Measurements from ENCODE around the gene ZIM2.
"Not testable (repeated sequence)": the region's sequence is repeated elsewhere in the genome, so short reads cannot be mapped to it uniquely, and the experiment has no call there.

The ZIM2 gene

GRCh38 chr19:56869886-56870285 lies 29.4 kb upstream of the ZIM2 start:
- Histone ChIP-seq H3K27me3 (no peaks in the 10 kb centered on the region), H3K4me3 (no peak overlapping the region), H3K9me3 (replicated peaks in 1 of 11) (peaks cover 16 to 34% (median 22%) of the 10 kb centered on the region in 11 experiments), H3K4me1 (no peaks in the 10 kb centered on the region), H3K4me2 (no peak overlapping the region), H3K36me3 (no peaks in the 10 kb centered on the region), H3K27ac (no peak overlapping the region), H4K20me1 (no peaks in the 10 kb centered on the region), H3K9ac (no peak overlapping the region)
- TF ChIP-seq Cebpa-rat (IDR thresholded peaks at IDR 0.05), result no peak

- no peaks in the 10 kb centered on the region for H4K20me1 ChIP-seq
- H3K9ac ChIP-seq, result no peak overlapping the region
- no peak for TF ChIP-seq Cebpa-rat (IDR thresholded peaks at IDR 0.05)
- no peaks in the 10 kb centered on the region for H3K27me3 ChIP-seq
- H3K27ac ChIP-seq, result no peak overlapping the region
- no peak overlapping the region for H3K4me3 ChIP-seq
- H3K36me3 ChIP-seq, result no peaks in the 10 kb centered on the region
- H3K9me3 ChIP-seq (replicated peaks in 1 of 11), result peaks cover 9 to 33% (median 18%) of the 10 kb centered on the region in 11 experiments; a peak in 19 of 22 replicates
- no peaks in the 10 kb centered on the region for H3K4me1 ChIP-seq
- H3K4me2 ChIP-seq, result no peak overlapping the region
These were observed 27.9 kb upstream of the ZIM2 start for GRCh38 chr19:56868446-56868845.

GRCh38 chr19:56866538-56866937 lies 26.0 kb upstream of the ZIM2 start:
- Histone ChIP-seq H3K27me3 (no peaks in the 10 kb centered on the region), H3K9ac (no peak overlapping the region), H3K9me3 (replicated peaks in 1 of 11) (peaks cover 4 to 26% (median 11%) of the 10 kb centered on the region in 11 experiments; a peak in 18 of 22 replicates), H3K36me3 (no peaks in the 10 kb centered on the region), H3K4me3 (no peak overlapping the region), H3K27ac (no peak overlapping the region), H4K20me1 (no peaks in the 10 kb centered on the region), H3K4me2 (no peak overlapping the region), H3K4me1 (no peaks in the 10 kb centered on the region)
- no peak for TF ChIP-seq Cebpa-rat (IDR thresholded peaks at IDR 0.05)

- no peak overlapping the region for H3K4me3 ChIP-seq
These were observed 24.1 kb upstream of the ZIM2 start for GRCh38 chr19:56864443-56865125.

GRCh38 chr19:56862741-56863140 lies 22.2 kb upstream of the ZIM2 start:
- Histone ChIP-seq H3K36me3 (no peaks in the 10 kb centered on the region), H3K4me2 (no peak overlapping the region), H3K9me3 (replicated peaks in 1 of 11) (peaks cover 4 to 14% (median 10%) of the 10 kb centered on the region in 11 experiments; a peak in 17 of 22 replicates), H4K20me1 (no peaks in the 10 kb centered on the region), H3K27me3 (no peaks in the 10 kb centered on the region), H3K9ac (no peak overlapping the region), H3K4me1 (no peaks in the 10 kb centered on the region), H3K4me3 (no peak overlapping the region), H3K27ac (no peak overlapping the region)
- no peak for TF ChIP-seq Cebpa-rat (IDR thresholded peaks at IDR 0.05)

More at GRCh38 chr19:56864443-56865125, 24.1 kb upstream of the ZIM2 start:
- no peaks in the 10 kb centered on the region for H4K20me1 ChIP-seq
- TF ChIP-seq Cebpa-rat (IDR thresholded peaks at IDR 0.05), result no peak
- H3K9me3 ChIP-seq (replicated peaks in 1 of 11), result peaks cover 4 to 15% (median 10%) of the 10 kb centered on the region in 11 experiments; a peak in 17 of 22 replicates
- H3K27me3 ChIP-seq, result no peaks in the 10 kb centered on the region
- no peaks in the 10 kb centered on the region for H3K36me3 ChIP-seq
- no peak overlapping the region for H3K9ac ChIP-seq
- H3K27ac ChIP-seq, result no peak overlapping the region
- no peak overlapping the region for H3K4me2 ChIP-seq
- H3K4me1 ChIP-seq, result no peaks in the 10 kb centered on the region

- not testable (repeated sequence) for H3K4me3 ChIP-seq, H3K27ac ChIP-seq, H3K27me3 ChIP-seq, H4K20me1 ChIP-seq, H3K36me3 ChIP-seq, H3K9ac ChIP-seq, H3K4me2 ChIP-seq, H3K4me1 ChIP-seq
- peaks cover 4 to 15% (median 11%) of the 10 kb centered on the region in 11 experiments; a peak in 17 of 22 replicates for H3K9me3 ChIP-seq (replicated peaks in 1 of 11)
These were observed 19.9 kb upstream of the ZIM2 start for GRCh38 chr19:56860409-56860808.

- Histone ChIP-seq H3K9ac (no peak overlapping the region), H3K9me3 (replicated peaks in 1 of 11) (peaks cover 10 to 22% (median 19%) of the 10 kb centered on the region in 11 experiments), H3K4me3 (no peak overlapping the region), H3K36me3 (no peaks in the 10 kb centered on the region; a peak in 1 of 22 replicates), H3K4me1 (no peaks in the 10 kb centered on the region), H3K4me2 (no peak overlapping the region), H3K27ac (no peak overlapping the region), H3K27me3 (no peaks in the 10 kb centered on the region), H4K20me1 (no peaks in the 10 kb centered on the region)
- no peak for TF ChIP-seq Cebpa-rat (IDR thresholded peaks at IDR 0.05)
These were observed 17.5 kb upstream of the ZIM2 start for GRCh38 chr19:56858026-56858425.

- H3K4me1 ChIP-seq, result no peaks in the 10 kb centered on the region
- no peak overlapping the region for H3K4me2 ChIP-seq
- H4K20me1 ChIP-seq, result no peaks in the 10 kb centered on the region
- no peak overlapping the region for H3K9ac ChIP-seq
- H3K27ac ChIP-seq, result no peak overlapping the region
- no peak for TF ChIP-seq Cebpa-rat (IDR thresholded peaks at IDR 0.05)
- H3K36me3 ChIP-seq, result no peaks in the 10 kb centered on the region; a peak in 1 of 22 replicates
- peaks cover 10 to 26% (median 18%) of the 10 kb centered on the region in 11 experiments for H3K9me3 ChIP-seq (replicated peaks in 1 of 11)
- H3K4me3 ChIP-seq, result no peak overlapping the region
- H3K27me3 ChIP-seq, result no peaks in the 10 kb centered on the region
These were observed 16.3 kb upstream of the ZIM2 start for GRCh38 chr19:56856822-56857221.

- H4K20me1 ChIP-seq, H3K9ac ChIP-seq, H3K4me2 ChIP-seq, H3K36me3 ChIP-seq, H3K27me3 ChIP-seq, H3K4me1 ChIP-seq, H3K4me3 ChIP-seq, H3K27ac ChIP-seq: not testable (repeated sequence)
- H3K9me3 ChIP-seq (replicated peaks in 1 of 11), result peaks cover 10 to 28% (median 18%) of the 10 kb centered on the region in 11 experiments
These were observed 11.8 kb upstream of the ZIM2 start for GRCh38 chr19:56852361-56852760.

GRCh38 chr19:56848166-56848565 lies 7.6 kb upstream of the ZIM2 start:
- no peak for TF ChIP-seq Cebpa-rat (IDR thresholded peaks at IDR 0.05)
- Histone ChIP-seq H3K27me3 (no peaks in the 10 kb centered on the region), H3K9ac (no peak overlapping the region), H3K36me3 (no peaks in the 10 kb centered on the region), H4K20me1 (no peaks in the 10 kb centered on the region), H3K4me2 (no peak overlapping the region), H3K9me3 (replicated peaks in 1 of 11) (peaks cover 0 to 9% (median 0%) of the 10 kb centered on the region in 11 experiments; a peak in 2 of 22 replicates), H3K27ac (no peak overlapping the region), H3K4me3 (no peak overlapping the region), H3K4me1 (no peaks in the 10 kb centered on the region)

Data from BLaER1 treated with 17β-estradiol and CSF1 and Interleukin-3, amounts not matched to agents 10 nM and 100 nM (cell line).